ENCODE measurements around the gene SKI. TPM values are rescaled to one million over a fixed set of nuclear protein-coding genes. Genes with fewer than 3 reads are reported as not detected.
A peak's percentile ranks its signal among the peaks of the same experiment; 100 is the strongest.

SKI gene
- total and polyA plus RNA-seq, 9 of the 15 experiments (the other 6 are each of a cell fraction or from before 2014, with no cell fraction given), result 0.10 to 60.5 (median 4.6) TPM

DNA sequence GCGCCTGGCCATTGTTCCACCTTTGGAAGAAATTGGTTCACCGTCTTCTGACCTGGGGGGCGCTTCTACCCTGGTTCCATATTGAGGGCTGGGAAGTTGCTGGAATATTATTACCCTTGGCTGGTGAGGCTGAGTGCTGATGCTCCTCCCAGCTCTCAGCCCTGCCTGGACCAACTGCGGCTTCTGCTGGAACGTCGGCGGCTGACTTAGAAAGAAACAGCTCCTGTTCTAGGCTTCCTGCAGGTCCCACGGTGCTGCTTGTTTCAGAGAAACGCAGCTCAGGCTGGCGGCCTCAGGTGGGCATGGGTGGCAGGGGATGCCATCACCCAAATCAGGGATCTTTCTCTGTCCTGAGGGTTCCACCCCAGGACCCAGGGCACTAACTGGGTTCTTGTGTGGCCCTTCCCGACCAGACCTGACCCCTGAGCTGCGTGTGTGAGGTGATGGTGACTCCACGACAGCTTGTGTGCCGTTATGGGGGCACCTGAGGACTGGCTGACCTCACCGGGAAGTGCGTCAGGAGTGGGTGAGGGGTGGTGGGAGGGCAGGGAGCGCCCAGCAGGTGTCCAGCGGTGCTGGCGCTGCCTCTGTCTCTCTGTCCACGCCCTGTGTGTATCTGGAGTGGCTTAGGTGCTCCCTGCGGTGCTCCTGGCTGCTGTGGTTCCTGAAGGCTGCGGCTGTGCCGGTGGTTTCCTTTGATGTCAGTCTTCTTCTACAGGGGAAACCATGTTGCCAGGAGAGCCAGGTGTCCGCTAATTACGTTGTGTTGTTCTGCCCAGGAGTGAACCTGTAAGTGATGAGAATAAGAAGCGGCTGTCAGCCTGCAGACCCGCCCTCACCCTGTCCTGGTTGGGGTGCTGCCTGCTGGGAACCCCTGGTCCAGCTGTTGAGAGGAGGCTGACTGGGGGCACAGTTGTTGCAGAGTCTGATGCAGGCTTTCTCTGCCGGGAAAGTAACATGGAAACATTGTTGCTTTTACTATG lies 8.9 kb downstream of the SKI start:
- H3K4me3 ChIP-seq, result no peak overlapping the region
- intact Hi-C loops (cut with micrococcal nuclease), result no loop called here
- TF ChIP-seq ZBTB26 (CRISPR knock-in tag; IDR thresholded peaks at IDR 0.05) (no peak), MITF (IDR thresholded peaks at IDR 0.05) (no peak), RBFOX2 (IDR thresholded peaks at IDR 0.05; ENCODE audit: low read depth, low read length) (peak; percentile 34; the same call in 1 of the 2 replicates), ZHX1 (conservative IDR thresholded peaks at IDR 0.05; ENCODE audit: low read length) (no peak), ARID2 (IDR thresholded peaks at IDR 0.05) (no peak), ZNF263 (CRISPR knock-in tag; IDR thresholded peaks at IDR 0.05; ENCODE audit: borderline replicate concordance) (peak; percentile 76; the same call in 1 of the 2 replicates), HMGN3 (IDR thresholded peaks at IDR 0.05; ENCODE audit: borderline replicate concordance, extremely low read depth, insufficient read length, low read depth, low read length) (no peak), TRIM28 (IDR thresholded peaks at IDR 0.05) (no peak), KLF16 (IDR thresholded peaks at IDR 0.05) (no peak), RAD21 (CRISPR knock-in tag; conservative IDR thresholded peaks at IDR 0.05 in 1 of 2, IDR thresholded peaks at IDR 0.05 in 1 of 2) (no peak), EP400 (IDR thresholded peaks at IDR 0.05) (no peak)
- TF ChIP-seq, protein P1, sequence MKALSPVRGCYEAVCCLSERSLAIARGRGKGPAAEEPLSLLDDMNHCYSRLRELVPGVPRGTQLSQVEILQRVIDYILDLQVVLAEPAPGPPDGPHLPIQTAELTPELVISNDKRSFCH (CRISPR knock-in tag; IDR thresholded peaks at IDR 0.05), result no peak
- TF ChIP-seq, protein P1 (tag; IDR thresholded peaks at IDR 0.05), result no peak

More for the DNA sequence above, 8.9 kb downstream of the SKI start:
- ChIA-PET CTCF (ENCODE audit: low intra/inter-chr PET ratio) (no interaction called here), POLR2A (interaction anchor here (0.7 to 1.8 kb wide), 3 partner anchors 7 to 44 kb away, joined by 3 to 5 read pairs (median 3); no protein-coding TSS in a partner anchor)
- H3K9ac ChIP-seq (ENCODE audit: insufficient read depth in 1 of 2, low read depth in 2 of 2, low read length in 2 of 2), result peak overlapping the region in 1 of 2 experiments; percentile 65; a peak in 1 of 4 replicates
- H3K4me1 ChIP-seq (replicated peaks in 1 of 2; ENCODE audit: control insufficient read depth in 2 of 2, insufficient read depth in 2 of 2, low read length in 2 of 2), result peaks cover 25 to 88% of the 10 kb centered on the region in 2 experiments
- FAIRE-seq, result no peak
- 85% methylated on average over 28 of the region's 28 CpGs for WGBS (ENCODE audit: insufficient coverage, low coverage, missing lambda C conversion rate)
- peaks cover 33% of the 10 kb centered on the region; the same call in 2 of the 3 replicates for H3K36me3 ChIP-seq (ENCODE audit: control insufficient read depth, insufficient read depth, low read length)
- no peaks in the 10 kb centered on the region for H3K9me3 ChIP-seq (replicated peaks; ENCODE audit: control insufficient read depth, insufficient read depth, low read depth, low read length)
- H2AFZ ChIP-seq (ENCODE audit: low read depth, low read length), result no peak overlapping the region
- ATAC-seq, result no peak
- in situ Hi-C loops (cut with MboI), result no loop called here
- peaks cover 41% of the 10 kb centered on the region for H3K9me1 ChIP-seq (ENCODE audit: control insufficient read depth, insufficient read depth, low read length)
- H4K20me1 ChIP-seq (replicated peaks; ENCODE audit: control insufficient read depth, insufficient read depth, low read length), result peaks cover 82% of the 10 kb centered on the region
- H3K27me3 ChIP-seq (ENCODE audit: control insufficient read depth in 2 of 2, insufficient read depth in 2 of 2, low read length in 2 of 2), result no peaks in the 10 kb centered on the region
- H3K27ac ChIP-seq (ENCODE audit: extremely low read depth, low read depth, low read length), result no peak overlapping the region
- no peak overlapping the region for H3K4me2 ChIP-seq (ENCODE audit: insufficient read depth, low read length)
- DNase-seq (ENCODE audit: extremely low read depth in 1 of 4, low spot score in 3 of 4), result no peak
- BruUV-seq (replicated peaks), result no TSS peak
- H3K79me2 ChIP-seq (ENCODE audit: control insufficient read depth, insufficient read depth, low read length), result peaks cover 97% of the 10 kb centered on the region

All from K562 (cell line).